ENCODE measurements around the gene PODNL1. TPM values are rescaled to one million over a fixed set of nuclear protein-coding genes. Genes with fewer than 3 reads are reported as not detected.

PODNL1 gene
- total and polyA plus RNA-seq, 2 of the 13 experiments (the other 11 are each of a cell fraction or from before 2014, with no cell fraction given), result 0.18 TPM; not detected in 1

GRCh38 chr19:13888281-13888680 is 49.9 kb downstream of the PODNL1 start (continued):
- TF ChIP-seq AFF4 (CRISPR knock-in tag; IDR thresholded peaks at IDR 0.05) (no peak), PRDM4 (CRISPR knock-in tag; IDR thresholded peaks at IDR 0.05; ENCODE audit: borderline replicate concordance) (no peak), ZNF143 (CRISPR knock-in tag; IDR thresholded peaks at IDR 0.05) (no peak), LRRFIP1 (CRISPR knock-in tag; conservative IDR thresholded peaks at IDR 0.05) (no peak), SMARCE1 (IDR thresholded peaks at IDR 0.05; ENCODE audit: borderline replicate concordance) (no peak), NR2F2 (IDR thresholded peaks at IDR 0.05; ENCODE audit: borderline replicate concordance, low read depth) (no peak), ZNF317 (CRISPR knock-in tag; IDR thresholded peaks at IDR 0.05) (no peak), ZGPAT (CRISPR knock-in tag; IDR thresholded peaks at IDR 0.05) (no peak), ELF3 (CRISPR knock-in tag; IDR thresholded peaks at IDR 0.05) (no peak), SP1 (IDR thresholded peaks at IDR 0.05) (no peak), SP1 (CRISPR knock-in tag; IDR thresholded peaks at IDR 0.05) (no peak), NR2F1 (CRISPR knock-in tag; IDR thresholded peaks at IDR 0.05) (no peak)
